ENCODE data around the gene GALC.

Gene GALC

DNA sequence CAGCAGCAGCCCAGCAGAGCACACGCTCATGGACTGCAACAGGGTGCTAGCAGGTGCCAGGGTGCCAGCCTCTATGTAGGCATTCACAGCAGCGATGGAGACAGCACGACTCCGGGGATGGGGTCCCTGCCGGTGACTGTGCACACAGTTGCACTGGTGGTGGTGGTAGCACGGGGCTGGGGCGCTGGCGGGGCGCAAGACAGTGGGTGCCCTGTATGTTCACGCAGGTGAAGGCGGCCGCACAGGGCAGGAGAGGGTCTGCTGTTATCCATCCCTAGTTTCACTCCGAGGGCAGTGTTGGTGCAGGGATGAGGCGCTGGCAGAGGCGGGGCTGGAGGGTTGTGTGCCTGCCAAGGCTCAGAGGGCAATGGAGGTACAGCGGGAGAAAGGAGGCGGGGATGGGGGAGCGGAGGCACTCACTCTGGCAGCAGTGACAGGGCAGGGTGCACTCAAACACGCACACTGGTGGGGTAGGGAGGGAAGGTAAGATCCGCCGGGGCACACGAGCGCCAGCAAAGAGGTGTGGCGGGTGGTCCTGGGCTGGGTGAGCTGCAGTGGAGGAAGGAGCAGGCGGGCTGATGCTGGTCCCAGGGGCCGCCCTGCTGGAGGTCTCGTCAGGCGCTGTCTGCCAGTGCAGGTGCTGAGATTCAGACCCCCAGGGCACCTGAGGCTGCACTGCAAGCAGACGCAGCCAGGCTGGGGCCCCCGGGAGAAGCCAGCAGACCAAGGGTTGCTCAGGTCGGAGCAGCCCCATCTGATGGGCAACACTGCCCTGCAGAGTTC is 76.7 kb downstream of the GALC start:
- H3K27me3 Mint-ChIP-seq (ENCODE audit: low read depth, poor library complexity), result peaks cover 6% of the 10 kb centered on the region
- no peaks in the 10 kb centered on the region for H3K4me1 Mint-ChIP-seq
- no peaks in the 10 kb centered on the region for H3K36me3 Mint-ChIP-seq (ENCODE audit: low read depth)
- H3K9me3 Mint-ChIP-seq, result peaks cover 41% of the 10 kb centered on the region
- TF ChIP-seq, protein P1, sequence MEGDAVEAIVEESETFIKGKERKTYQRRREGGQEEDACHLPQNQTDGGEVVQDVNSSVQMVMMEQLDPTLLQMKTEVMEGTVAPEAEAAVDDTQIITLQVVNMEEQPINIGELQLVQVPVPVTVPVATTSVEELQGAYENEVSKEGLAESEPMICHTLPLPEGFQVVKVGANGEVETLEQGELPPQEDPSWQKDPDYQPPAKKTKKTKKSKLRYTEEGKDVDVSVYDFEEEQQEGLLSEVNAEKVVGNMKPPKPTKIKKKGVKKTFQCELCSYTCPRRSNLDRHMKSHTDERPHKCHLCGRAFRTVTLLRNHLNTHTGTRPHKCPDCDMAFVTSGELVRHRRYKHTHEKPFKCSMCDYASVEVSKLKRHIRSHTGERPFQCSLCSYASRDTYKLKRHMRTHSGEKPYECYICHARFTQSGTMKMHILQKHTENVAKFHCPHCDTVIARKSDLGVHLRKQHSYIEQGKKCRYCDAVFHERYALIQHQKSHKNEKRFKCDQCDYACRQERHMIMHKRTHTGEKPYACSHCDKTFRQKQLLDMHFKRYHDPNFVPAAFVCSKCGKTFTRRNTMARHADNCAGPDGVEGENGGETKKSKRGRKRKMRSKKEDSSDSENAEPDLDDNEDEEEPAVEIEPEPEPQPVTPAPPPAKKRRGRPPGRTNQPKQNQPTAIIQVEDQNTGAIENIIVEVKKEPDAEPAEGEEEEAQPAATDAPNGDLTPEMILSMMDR (IDR thresholded peaks at IDR 0.05), result no peak
- no peak overlapping the region for H3K4me3 Mint-ChIP-seq
- DNase-seq, result no peak
- H3K27ac Mint-ChIP-seq, result no peak overlapping the region

DNA sequence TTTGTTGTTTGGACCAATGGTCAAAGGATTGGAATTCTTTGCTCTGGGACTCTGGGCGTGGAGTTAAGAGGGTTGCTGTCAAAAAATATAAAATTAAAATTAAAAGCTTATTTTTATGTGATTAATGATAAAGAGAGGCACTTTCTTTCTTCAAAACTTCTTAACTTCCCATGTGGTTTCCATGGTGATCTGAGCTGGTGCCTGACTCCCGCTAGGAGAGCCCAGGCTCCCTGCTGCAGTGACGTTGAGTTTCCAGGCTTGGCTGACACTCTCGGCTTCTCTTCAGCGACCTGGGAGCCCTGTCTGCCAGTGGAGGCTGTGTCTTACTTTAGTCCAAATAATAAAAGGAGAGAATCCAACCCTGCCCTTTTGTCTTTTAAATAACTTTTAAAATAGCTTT is 84.4 kb downstream of the GALC start:
- H3K4me3 Mint-ChIP-seq, result no peak overlapping the region
- no peaks in the 10 kb centered on the region for H3K4me1 Mint-ChIP-seq
- DNase-seq, result no peak
- H3K27ac Mint-ChIP-seq, result no peak overlapping the region
- TF ChIP-seq, protein P1 (IDR thresholded peaks at IDR 0.05), result no peak
- peaks cover 6% of the 10 kb centered on the region for H3K27me3 Mint-ChIP-seq (ENCODE audit: low read depth, poor library complexity)
- H3K36me3 Mint-ChIP-seq (ENCODE audit: low read depth), result no peaks in the 10 kb centered on the region
- H3K9me3 Mint-ChIP-seq, result peaks cover 33% of the 10 kb centered on the region

DNA sequence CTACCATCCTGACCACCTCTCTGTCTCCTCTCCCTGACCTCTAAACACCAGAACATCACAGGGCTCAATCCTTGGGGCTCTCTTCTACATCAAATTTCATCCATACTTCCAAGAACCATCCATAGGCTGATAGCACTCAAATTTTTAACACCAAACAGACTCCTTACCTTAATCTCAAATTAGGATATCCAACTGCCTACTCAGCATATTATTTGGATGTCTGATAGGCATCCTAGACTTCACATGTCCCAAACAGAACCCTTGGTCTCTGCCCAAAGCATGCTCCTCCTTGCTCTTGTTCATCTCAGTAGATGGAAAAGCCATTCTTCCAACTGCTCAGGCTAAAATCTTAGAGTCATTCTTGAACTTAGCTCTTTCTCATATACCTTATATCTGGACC is 91.3 kb downstream of the GALC start:
- no peaks in the 10 kb centered on the region for H3K9me3 Mint-ChIP-seq
- H3K27me3 Mint-ChIP-seq (ENCODE audit: low read depth, poor library complexity), result no peaks in the 10 kb centered on the region
- H3K27ac Mint-ChIP-seq, result no peak overlapping the region
- no peak overlapping the region for H3K4me3 Mint-ChIP-seq
- DNase-seq, result no peak
- TF ChIP-seq, protein P1 (IDR thresholded peaks at IDR 0.05), result no peak
- H3K4me1 Mint-ChIP-seq, result peaks cover 9% of the 10 kb centered on the region
- H3K36me3 Mint-ChIP-seq (ENCODE audit: low read depth), result no peaks in the 10 kb centered on the region

DNA sequence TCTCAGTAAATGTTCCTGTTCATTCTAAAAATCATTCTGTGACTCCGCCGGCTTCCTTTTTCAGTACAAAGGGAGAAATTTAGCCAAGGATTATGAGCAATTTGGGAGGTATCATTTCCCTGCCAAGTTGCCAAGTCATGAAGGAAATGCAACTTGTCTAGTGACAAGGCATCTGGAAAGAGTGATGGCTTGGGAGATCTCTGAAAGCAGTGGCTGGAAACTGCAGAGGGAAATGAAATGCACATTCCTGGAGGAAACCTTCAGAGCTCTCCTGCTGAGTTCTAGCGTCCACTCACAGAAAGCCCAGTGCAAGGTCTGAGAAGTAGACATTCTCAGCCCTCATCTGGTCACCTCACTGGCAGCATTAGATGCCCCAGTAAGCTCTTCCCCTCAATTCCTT is 91.7 kb downstream of the GALC start:
- Mint-ChIP-seq H3K4me1 (peaks cover 13% of the 10 kb centered on the region), H3K27me3 (ENCODE audit: low read depth, poor library complexity) (no peaks in the 10 kb centered on the region), H3K9me3 (no peaks in the 10 kb centered on the region)

DNA sequence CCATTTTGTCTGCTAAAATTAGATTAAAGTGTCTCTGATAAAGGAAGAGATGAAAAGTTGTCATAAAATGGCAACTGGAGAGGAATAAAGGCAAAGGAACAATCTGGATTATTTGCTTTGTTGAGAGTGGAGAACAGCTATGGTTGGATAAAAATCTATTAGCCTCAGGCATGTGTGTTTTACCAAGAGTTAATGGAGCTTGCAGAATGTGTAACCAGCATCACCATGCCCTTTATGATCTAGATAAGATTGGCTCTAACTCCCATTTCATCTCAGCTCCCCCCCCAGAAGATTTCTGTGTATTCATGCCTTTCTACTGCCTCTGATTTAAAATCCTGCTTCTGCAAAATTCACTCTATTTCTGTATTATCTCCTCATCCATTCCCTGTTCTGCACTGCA is 93.8 kb downstream of the GALC start:
- no peak overlapping the region for H3K27ac Mint-ChIP-seq
- H3K4me1 Mint-ChIP-seq, result peaks cover 23% of the 10 kb centered on the region
- TF ChIP-seq, protein P1 (IDR thresholded peaks at IDR 0.05), result no peak
- no peaks in the 10 kb centered on the region for H3K36me3 Mint-ChIP-seq (ENCODE audit: low read depth)
- H3K27me3 Mint-ChIP-seq (ENCODE audit: low read depth, poor library complexity), result no peaks in the 10 kb centered on the region
- H3K9me3 Mint-ChIP-seq, result no peaks in the 10 kb centered on the region
- DNase-seq, result no peak
- no peak overlapping the region for H3K4me3 Mint-ChIP-seq

More for the DNA sequence above, 91.7 kb downstream of the GALC start:
- no peak for DNase-seq
- H3K4me3 Mint-ChIP-seq, result no peak overlapping the region
- H3K27ac Mint-ChIP-seq, result no peak overlapping the region
- H3K36me3 Mint-ChIP-seq (ENCODE audit: low read depth), result no peaks in the 10 kb centered on the region
- TF ChIP-seq, protein P1 (IDR thresholded peaks at IDR 0.05), result no peak

DNA sequence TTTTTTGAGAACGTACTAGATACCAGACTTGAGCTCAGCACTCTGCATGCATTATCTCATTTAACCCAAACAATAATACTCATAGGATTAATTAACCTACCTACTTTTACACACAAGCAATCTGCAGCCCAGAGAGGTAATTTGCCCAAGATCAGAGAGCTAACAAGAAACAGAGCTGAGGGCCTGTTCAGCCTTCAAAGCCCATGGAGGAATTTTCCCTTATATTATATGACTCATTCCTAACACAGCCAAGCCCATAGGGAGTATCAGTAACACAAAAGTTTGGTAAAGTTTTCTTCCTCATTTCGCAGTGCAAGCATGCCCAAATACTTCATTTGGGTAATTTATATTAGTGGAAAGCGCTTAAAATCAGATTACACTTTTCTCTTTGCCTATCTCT is 94.7 kb downstream of the GALC start:
- peaks cover 23% of the 10 kb centered on the region for H3K4me1 Mint-ChIP-seq
- TF ChIP-seq, protein P1 (IDR thresholded peaks at IDR 0.05), result no peak
- no peak overlapping the region for H3K27ac Mint-ChIP-seq
- DNase-seq, result no peak
- H3K4me3 Mint-ChIP-seq, result no peak overlapping the region
- H3K9me3 Mint-ChIP-seq, result no peaks in the 10 kb centered on the region
- H3K36me3 Mint-ChIP-seq (ENCODE audit: low read depth), result no peaks in the 10 kb centered on the region
- no peaks in the 10 kb centered on the region for H3K27me3 Mint-ChIP-seq (ENCODE audit: low read depth, poor library complexity)

Measured in nephron progenitor cell (in vitro differentiated cells).